DMS114 treated with DMSO at 0.1 percent for 48 hours (cell line): ENCODE results near the gene SHC4.
"Not testable (repeated sequence)": the region's sequence is repeated elsewhere in the genome, so short reads cannot be mapped to it uniquely, and the experiment has no call there.

ENCODE experiments used
- DNase-seq: peaks from one replicate; lab custom pipeline; 2025; ENCODE audit not compliant: unreplicated experiment; lab: John Stamatoyannopoulos, UW

The SHC4 gene

GRCh38 chr15:48963524-48964113, at the start of gene SHC4:
SHC4 (minus strand) TSS chr15:48963919; CDS start chr15:48963015, 904 bp downstream.
- DNase-seq: no peak

GRCh38 chr15:48999314-48999713, 35.6 kb upstream of the SHC4 start:
- no peak for DNase-seq

- no peak for DNase-seq
These were observed 32.6 kb upstream of the SHC4 start for GRCh38 chr15:48996276-48996675.

GRCh38 chr15:48993380-48993779, 29.7 kb upstream of the SHC4 start:
- no peak for DNase-seq

GRCh38 chr15:48992545-48992944, 28.8 kb upstream of the SHC4 start:
- no peak for DNase-seq

GRCh38 chr15:48992096-48992495, 28.4 kb upstream of the SHC4 start:
- no peak for DNase-seq

- DNase-seq: no peak
These were observed 25.5 kb upstream of the SHC4 start for GRCh38 chr15:48989170-48989569.

GRCh38 chr15:48987142-48987541, 23.4 kb upstream of the SHC4 start:
- DNase-seq: no peak

- DNase-seq: no peak
These were observed 22.5 kb upstream of the SHC4 start for GRCh38 chr15:48986240-48986639.

GRCh38 chr15:48985516-48985915, 21.8 kb upstream of the SHC4 start:
- DNase-seq: no peak

- DNase-seq: no peak
These were observed 21.2 kb upstream of the SHC4 start for GRCh38 chr15:48984811-48985352.

GRCh38 chr15:48984021-48984710, 20.4 kb upstream of the SHC4 start:
- DNase-seq: no peak

- no peak for DNase-seq
These were observed 19.6 kb upstream of the SHC4 start for GRCh38 chr15:48983300-48983699.

GRCh38 chr15:48981941-48982340, 18.2 kb upstream of the SHC4 start:
- DNase-seq: no peak

GRCh38 chr15:48978638-48979037, 14.9 kb upstream of the SHC4 start:
- no peak for DNase-seq

- DNase-seq: no peak
These were observed 12.8 kb upstream of the SHC4 start for GRCh38 chr15:48976444-48977088.

GRCh38 chr15:48975472-48976419, 12.0 kb upstream of the SHC4 start:
- DNase-seq: peak; percentile 52

- DNase-seq: peak; percentile 22
These were observed 11.2 kb upstream of the SHC4 start for GRCh38 chr15:48974882-48975281.

- no peak for DNase-seq
These were observed 9.2 kb upstream of the SHC4 start for GRCh38 chr15:48972750-48973503.

- DNase-seq: not testable (repeated sequence)
These were observed 7.2 kb upstream of the SHC4 start for GRCh38 chr15:48970926-48971325.
